A549 (cell line): ENCODE data around the gene NACC2. TPM values are rescaled to one million over a fixed set of nuclear protein-coding genes. Genes with fewer than 3 reads are reported as not detected.

Experiments used
- ATAC-seq, 2 experiments: fragments of 200-7000 bp in 1 of 2; fragments of >200 bp in 1 of 2; cut with Nextera tagmentation in 1 of 2; cut with Tn5 transposase in 1 of 2; 3 replicates each; pipeline versions ENCODE4 v1.8.0 to v1.9.1; 2018 to 2020; ENCODE audit warnings: mild to moderate bottlenecking in 1 of 2, moderate library complexity in 1 of 2
- CTCF ChIA-PET: fragments of 300-600 bp; sonication (Branson Sonifier 250); formaldehyde crosslinking; extraction: SDS; loops from one replicate; lab custom pipeline; 2021; ENCODE audit warnings: antibody characterized with exemption, inconsistent platforms; lab: Yijun Ruan, JAX
- POLR2A ChIA-PET: fragments of 350-600 bp; formaldehyde crosslinking; extraction: SDS; loops from one replicate; lab custom pipeline; 2021; ENCODE audit warnings: antibody characterized with exemption, inconsistent platforms; lab: Yijun Ruan, JAX
- DNase-seq, 2 experiments: peaks; one replicate each; pipeline versions ENCODE4 v3.0.0 to v3.0.0-alpha.2; 2011 to 2016; ENCODE audit warnings: low read depth in 1 of 2, low spot score in 1 of 2
- FAIRE-seq: peaks from 2 replicates; lab custom pipeline; 2011; peaks lifted over from hg19 to GRCh38; lab: Jason Lieb, UNC
- H3K27ac ChIP-seq, 2 experiments: fragments of >200 bp; sonication (Bioruptor Twin); formaldehyde crosslinking; 3 replicates each; pipeline ENCODE4 v1.5.1; 2016 to 2017
- H3K4me1 ChIP-seq: fragments of >200 bp; sonication (Bioruptor Twin); formaldehyde crosslinking; 3 replicates; pipeline ENCODE4 v1.6.1; 2016
- H3K4me2 ChIP-seq: fragments of >200 bp; sonication (Bioruptor Twin); formaldehyde crosslinking; 3 replicates; pipeline ENCODE4 v1.6.1; 2016
- H3K4me3 ChIP-seq: fragments of >200 bp; sonication (Bioruptor Twin); formaldehyde crosslinking; 3 replicates; pipeline ENCODE4 v1.5.1; 2016
- H3K9me3 ChIP-seq: fragments of >200 bp; sonication (Bioruptor Twin); formaldehyde crosslinking; 3 replicates; pipeline ENCODE4 v1.6.1; 2016
- BCL3 ChIP-seq: fragments of >200 bp; sonication (Bioruptor Twin); formaldehyde crosslinking; IDR thresholded peaks from 3 replicates; pipeline ENCODE4 v1.6.1; 2016
- BHLHE40 ChIP-seq: IDR thresholded peaks from 2 replicates; pipeline ENCODE4 v1.6.1; 2012; ENCODE audit warnings: low read depth, low read length, inconsistent platforms
- CBX2 ChIP-seq: fragments of 200-600 bp; sonication (generic); IDR thresholded peaks from 2 replicates; pipeline ENCODE4 v1.6.1; 2016; ENCODE audit warnings: low read depth, mild to moderate bottlenecking, borderline replicate concordance
- CEBPB ChIP-seq, 2 experiments: fragments of >200 bp in 1 of 2; sonication (Bioruptor Twin) in 1 of 2; formaldehyde crosslinking in 1 of 2; IDR thresholded peaks; 2 replicates each; pipeline ENCODE4 v1.6.1; 2012 to 2016
- CHD4 ChIP-seq: fragments of 200-600 bp; sonication (generic); IDR thresholded peaks from 2 replicates; pipeline ENCODE4 v1.6.1; 2016; ENCODE audit warnings: antibody characterized with exemption, mild to moderate bottlenecking, borderline replicate concordance
- E2F6 ChIP-seq: IDR thresholded peaks from 2 replicates; pipeline ENCODE4 v1.6.1; 2012; ENCODE audit warnings: low read depth, borderline replicate concordance
- ESRRA ChIP-seq: fragments of 150-350 bp; IDR thresholded peaks from 2 replicates; pipeline ENCODE4 v1.6.1; 2014; ENCODE audit warnings: mild to moderate bottlenecking, low read length, borderline replicate concordance
- FOSL2 ChIP-seq, 2 experiments: fragments of 450-650 bp in 1 of 2; fragments of >200 bp in 1 of 2; sonication (Bioruptor Twin) in 1 of 2; formaldehyde crosslinking; IDR thresholded peaks; 2 replicates each; pipeline versions ENCODE4 v1.5.0 to v1.6.1; 2016 to 2020; ENCODE audit warnings: mild to moderate bottlenecking in 1 of 2, moderate library complexity in 1 of 2
- HDAC2 ChIP-seq: fragments of 200-600 bp; sonication (generic); IDR thresholded peaks from 2 replicates; pipeline ENCODE4 v1.6.1; 2016
- HOXA7 ChIP-seq: fragments of 250-450 bp; sonication (Bioruptor Pico); IDR thresholded peaks from 2 replicates; pipeline ENCODE4 v1.5.0; 2020; ENCODE audit warnings: mild to moderate bottlenecking, moderate library complexity
- HOXB5 ChIP-seq: fragments of 250-450 bp; sonication (Bioruptor Pico); IDR thresholded peaks from 2 replicates; pipeline ENCODE4 v1.5.0; 2020; ENCODE audit warnings: mild to moderate bottlenecking, moderate library complexity
- JUN ChIP-seq, 2 experiments: fragments of >200 bp; sonication (Bioruptor Twin); formaldehyde crosslinking; IDR thresholded peaks; 2 replicates in 1 of 2; 3 replicates in 1 of 2; pipeline ENCODE4 v1.6.1; 2016 to 2017
- JUNB ChIP-seq: fragments of >200 bp; sonication (Bioruptor Twin); formaldehyde crosslinking; IDR thresholded peaks from 2 replicates; pipeline ENCODE4 v1.6.1; 2016
- KDM1A ChIP-seq: fragments of 200-600 bp; sonication (generic); IDR thresholded peaks from 2 replicates; pipeline ENCODE4 v1.6.1; 2016; ENCODE audit warnings: low read depth, mild to moderate bottlenecking
- KDM5A ChIP-seq: fragments of 200-600 bp; sonication (generic); IDR thresholded peaks from 2 replicates; pipeline ENCODE4 v1.6.1; 2016; ENCODE audit warnings: antibody characterized with exemption, mild to moderate bottlenecking
- MYC ChIP-seq: IDR thresholded peaks from 2 replicates; pipeline ENCODE4 v1.6.1; 2012; ENCODE audit warnings: mild to moderate bottlenecking, inconsistent platforms, low read length, improper control_type of control experiment, borderline replicate concordance
- NFE2L2 ChIP-seq: fragments of 150-350 bp; conservative IDR thresholded peaks from 2 replicates; pipeline ENCODE4 v1.6.1; 2014; ENCODE audit warnings: low read length
- NR3C1 ChIP-seq: fragments of >200 bp; sonication (Bioruptor Twin); formaldehyde crosslinking; IDR thresholded peaks from 3 replicates; pipeline ENCODE4 v1.6.1; 2017
- PHF8 ChIP-seq: fragments of 200-600 bp; sonication (generic); IDR thresholded peaks from 2 replicates; pipeline ENCODE4 v1.6.1; 2016; ENCODE audit warnings: low read depth, mild to moderate bottlenecking, antibody characterized with exemption, moderate library complexity, borderline replicate concordance
- POLR2AphosphoS2 ChIP-seq: conservative IDR thresholded peaks from 2 replicates; pipeline ENCODE4 v1.6.1; 2012; ENCODE audit warnings: low read length, improper control_type of control experiment, inconsistent platforms
- RAD21 ChIP-seq, 2 experiments: fragments of >200 bp in 1 of 2; sonication (Bioruptor Twin) in 1 of 2; formaldehyde crosslinking in 1 of 2; IDR thresholded peaks in 1 of 2; conservative IDR thresholded peaks in 1 of 2; 2 replicates in 1 of 2; 3 replicates in 1 of 2; pipeline ENCODE4 v1.6.1; 2012 to 2018; ENCODE audit warnings: inconsistent platforms in 1 of 2
- RCOR1 ChIP-seq: fragments of 150-350 bp; IDR thresholded peaks from 2 replicates; pipeline ENCODE4 v1.6.1; 2014; ENCODE audit warnings: antibody characterized with exemption, low read length, low read depth
- RFX5 ChIP-seq: fragments of 450-650 bp; IDR thresholded peaks from 2 replicates; pipeline ENCODE4 v1.7.1; 2014; ENCODE audit warnings: antibody characterized with exemption, mild to moderate bottlenecking, moderate library complexity
- TFCP2L1 ChIP-seq: fragments of 250-450 bp; sonication (Bioruptor Pico); IDR thresholded peaks from 2 replicates; pipeline ENCODE4 v1.5.0; 2021; ENCODE audit warnings: mild to moderate bottlenecking
- USF2 ChIP-seq: fragments of 450-650 bp; IDR thresholded peaks from 2 replicates; pipeline ENCODE4 v1.6.1; 2014; ENCODE audit warnings: antibody characterized with exemption
- ZC3H11A ChIP-seq: fragments of 450-650 bp; IDR thresholded peaks from 2 replicates; pipeline ENCODE4 v1.6.1; 2014; ENCODE audit warnings: antibody characterized with exemption, mild to moderate bottlenecking
- ZFP36 ChIP-seq: fragments of 450-650 bp; IDR thresholded peaks from 2 replicates; pipeline ENCODE4 v1.6.1; 2014; ENCODE audit warnings: borderline replicate concordance; ENCODE audit not compliant: partially characterized antibody
- ZNF302 ChIP-seq: fragments of 250-450 bp; sonication (Bioruptor Pico); IDR thresholded peaks from 2 replicates; pipeline ENCODE4 v1.9.0; 2021; ENCODE audit warnings: inconsistent platforms, mild to moderate bottlenecking, moderate library complexity
- ZSCAN20 ChIP-seq: fragments of 250-450 bp; sonication (Bioruptor Pico); IDR thresholded peaks from 2 replicates; pipeline ENCODE4 v1.8.0; 2022; ENCODE audit warnings: mild to moderate bottlenecking, moderate library complexity
- WGBS: methylation state at CpG from one replicate; pipeline ENCODE4 v1.1.6; 2017; ENCODE audit errors: missing lambda C conversion rate; 5-methylcytosine and 5-hydroxymethylcytosine counted together
- polyA plus RNA-seq, 4 experiments: library from polyadenylated mRNA; depleted of rRNA in 3 of 4; stranded (reverse); fragments of >200 nt; fragmentation: RNase III in 1 of 4; extraction: RNeasy Plus Mini Kit Qiagen cat#74134 plus additional on column Dnase treatment in 1 of 4; gene quantifications; 2 replicates in 3 of 4; 3 replicates in 1 of 4; pipeline ENCODE4 v1.2.3, GENCODE V29; 2011 to 2017
- TF ChIP-seq, protein P1 (sequence below): IDR thresholded peaks from 2 replicates; pipeline ENCODE4 v1.6.1; 2012

NACC2 gene
- polyA plus RNA-seq, 2 of the 4 experiments (the other 2 are of a cell fraction), result 16.1 to 28.4 TPM

DNA sequence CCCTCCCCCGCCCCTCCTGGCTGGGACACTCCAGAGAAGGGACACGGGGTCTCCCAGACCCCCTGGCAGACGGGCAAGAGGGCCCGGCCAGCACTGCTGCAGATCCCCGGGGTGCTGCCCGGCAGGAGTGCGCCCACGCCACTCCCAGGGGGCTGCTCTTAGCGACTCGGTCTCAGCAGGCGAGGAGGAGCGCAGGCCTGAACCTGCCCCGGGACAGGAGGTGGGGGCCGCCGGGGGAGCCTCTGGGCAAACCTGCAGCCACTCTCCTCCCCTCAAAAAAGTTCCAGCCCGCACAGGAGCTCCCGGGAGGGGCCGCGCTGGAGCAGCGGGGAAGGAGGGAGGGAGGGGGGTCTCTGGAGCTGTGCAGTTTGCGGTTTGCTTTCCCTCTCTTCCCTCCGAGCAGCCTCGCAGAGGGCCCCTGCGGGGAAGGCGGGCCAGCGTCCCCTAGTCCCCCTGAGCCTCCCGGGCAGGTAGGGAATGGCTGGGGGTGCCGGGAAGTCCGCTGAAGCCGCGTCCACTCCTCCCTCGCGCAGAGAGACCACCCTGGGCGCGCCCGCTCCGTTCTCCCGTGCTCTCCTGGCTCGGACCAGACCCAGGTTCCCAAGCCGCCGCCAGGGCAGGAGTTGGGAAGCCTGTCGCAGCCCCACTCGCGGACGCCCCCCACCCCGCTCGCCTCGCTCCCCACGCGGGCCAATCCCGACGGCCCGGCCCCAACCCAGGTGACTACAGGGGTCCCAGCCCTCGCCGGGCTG, 44.2 kb downstream of the NACC2 start:
- DNase-seq (no peak), FAIRE-seq (no peak), ATAC-seq (no peak)
- no peaks in the 10 kb centered on the region for H3K9me3 ChIP-seq
- peak overlapping the region; percentile 98 for H3K4me2 ChIP-seq
- H3K4me1 ChIP-seq, result peaks cover 68% of the 10 kb centered on the region
- CTCF ChIA-PET, result interaction anchor here (0.7 to 6.3 kb wide), 6 partner anchors 27 to 100 kb away, joined by 3 to 44 read pairs (median 4); no protein-coding TSS in a partner anchor
- H3K4me3 ChIP-seq, result peak overlapping the region; percentile 84
- 2% methylated on average over 10 of the region's 55 CpGs for WGBS
- TF ChIP-seq ZFP36 (no peak), CHD4 (no peak), CBX2 (no peak), BHLHE40 (no peak), RCOR1 (no peak), TFCP2L1 (CRISPR knock-in tag) (no peak), HOXB5 (no peak), KDM1A (no peak), RAD21 (conservative IDR thresholded peaks at IDR 0.05 in 1 of 2, IDR thresholded peaks at IDR 0.05 in 1 of 2) (no peak), ZSCAN20 (CRISPR knock-in tag) (no peak), BCL3 (no peak)
- H3K27ac ChIP-seq, result peak overlapping the region; percentile 99
- POLR2A ChIA-PET, result interaction anchor here (0.8 to 2.1 kb wide), 4 partner anchors 43 to 83 kb away, joined by 3 to 9 read pairs (median 6); no protein-coding TSS in a partner anchor

DNA sequence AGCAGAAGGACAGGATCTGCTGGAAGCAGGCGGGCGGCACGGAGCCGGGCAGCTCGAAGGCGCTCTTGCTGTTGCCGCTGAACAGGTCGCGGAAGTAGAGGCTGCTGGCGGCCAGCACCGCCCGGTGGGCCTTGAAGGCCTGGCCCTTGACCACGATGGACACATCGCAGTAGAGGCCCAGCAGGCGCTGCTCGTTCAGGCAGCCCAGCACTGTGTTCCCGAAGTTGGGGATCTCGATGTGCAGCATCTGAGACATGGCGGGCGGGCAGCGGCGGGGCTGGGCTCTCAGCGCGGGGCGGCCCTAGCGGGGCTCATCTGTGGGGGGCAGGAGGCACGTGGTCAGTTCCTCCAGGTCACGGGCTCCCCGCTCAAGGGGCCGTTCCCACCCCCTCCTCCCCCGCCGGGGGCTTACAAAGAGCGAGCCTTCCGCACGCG, 44.8 kb downstream of the NACC2 start:
- peak overlapping the region; percentile 99 for H3K27ac ChIP-seq
- ATAC-seq, result no peak

GRCh38 chr9:136049491-136050265, 45.4 kb downstream of the NACC2 start:
- peak overlapping the region; percentile 98 for H3K4me2 ChIP-seq
- H3K27ac ChIP-seq, result peak overlapping the region; percentile 99; a peak in 3 of 6 replicates
- H3K9me3 ChIP-seq, result no peaks in the 10 kb centered on the region
- DNase-seq, result no peak
- FAIRE-seq, result no peak
- TF ChIP-seq, protein P1, sequence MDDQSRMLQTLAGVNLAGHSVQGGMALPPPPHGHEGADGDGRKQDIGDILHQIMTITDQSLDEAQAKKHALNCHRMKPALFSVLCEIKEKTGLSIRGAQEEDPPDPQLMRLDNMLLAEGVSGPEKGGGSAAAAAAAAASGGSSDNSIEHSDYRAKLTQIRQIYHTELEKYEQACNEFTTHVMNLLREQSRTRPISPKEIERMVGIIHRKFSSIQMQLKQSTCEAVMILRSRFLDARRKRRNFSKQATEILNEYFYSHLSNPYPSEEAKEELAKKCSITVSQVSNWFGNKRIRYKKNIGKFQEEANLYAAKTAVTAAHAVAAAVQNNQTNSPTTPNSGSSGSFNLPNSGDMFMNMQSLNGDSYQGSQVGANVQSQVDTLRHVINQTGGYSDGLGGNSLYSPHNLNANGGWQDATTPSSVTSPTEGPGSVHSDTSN, result no peak
- no peak for TF ChIP-seq FOSL2 (IDR thresholded peaks at IDR 0.05)
- TF ChIP-seq FOSL2 (CRISPR knock-in tag; IDR thresholded peaks at IDR 0.05), result no peak
- no peak for TF ChIP-seq USF2
- no peak for TF ChIP-seq PHF8
- H3K4me1 ChIP-seq, result peaks cover 56% of the 10 kb centered on the region
- no peak for ATAC-seq
- WGBS, result 99% methylated on average over 30 of the region's 65 CpGs
- ChIA-PET POLR2A (no interaction called here), CTCF (interaction anchor here (0.9 to 6.3 kb wide), 2 partner anchors 9 to 82 kb away, joined by 4 to 44 read pairs; no protein-coding TSS in a partner anchor)
- H3K4me3 ChIP-seq, result no peak overlapping the region; the same call in 2 of the 3 replicates

More for the DNA sequence above, 44.8 kb downstream of the NACC2 start:
- 92% methylated on average over 26 of the region's 36 CpGs for WGBS
- H3K9me3 ChIP-seq, result no peaks in the 10 kb centered on the region
- FAIRE-seq (no peak), DNase-seq (no peak)
- H3K4me3 ChIP-seq, result peak overlapping the region; percentile 84
- TF ChIP-seq HOXA7 (CRISPR knock-in tag), result no peak
- TF ChIP-seq BHLHE40, result no peak
- TF ChIP-seq ZC3H11A, result no peak
- no peak for TF ChIP-seq KDM5A
- no peak for TF ChIP-seq NR3C1
- no peak for TF ChIP-seq ZNF302 (CRISPR knock-in tag)
- no peak for TF ChIP-seq POLR2AphosphoS2
- TF ChIP-seq RFX5, result no peak
- TF ChIP-seq E2F6, result no peak
- no peak for TF ChIP-seq HDAC2
- no peak for TF ChIP-seq JUNB
- TF ChIP-seq JUN (IDR thresholded peaks at IDR 0.05), result no peak
- no peak for TF ChIP-seq MYC
- no peak for TF ChIP-seq NFE2L2
- TF ChIP-seq FOSL2 (IDR thresholded peaks at IDR 0.05), result no peak
- no peak for TF ChIP-seq FOSL2 (CRISPR knock-in tag; IDR thresholded peaks at IDR 0.05)
- no peak for TF ChIP-seq CEBPB (IDR thresholded peaks at IDR 0.05)
- no peak for TF ChIP-seq ESRRA
- CTCF ChIA-PET, result interaction anchor here (0.9 to 6.3 kb wide), 2 partner anchors 9 to 83 kb away, joined by 4 to 44 read pairs; no protein-coding TSS in a partner anchor
- peak overlapping the region; percentile 98 for H3K4me2 ChIP-seq
- POLR2A ChIA-PET, result no interaction called here
- peaks cover 62% of the 10 kb centered on the region for H3K4me1 ChIP-seq
